Keratinocyte (primary cell): Measurements from ENCODE around the gene IFIT2. TPM values are rescaled to one million over a fixed set of nuclear protein-coding genes. Genes with fewer than 3 reads are reported as not detected.

Source experiments
- DNase-seq: peaks from one replicate; pipeline ENCODE4 v3.0.0-alpha.2; 2011; ENCODE audit warnings: low read depth, missing footprints, low spot score
- FAIRE-seq: peaks from 2 replicates; lab custom pipeline; 2011; peaks lifted over from hg19 to GRCh38; lab: Jason Lieb, UNC
- H2AFZ ChIP-seq: 2 replicates; pipeline ENCODE4 v1.6.0; 2012; ENCODE audit warnings: low read length, control low read depth, inconsistent platforms; ENCODE audit not compliant: control insufficient read depth
- H3K27ac ChIP-seq: 2 replicates; pipeline ENCODE4 v1.5.1; 2011; ENCODE audit warnings: low read length; ENCODE audit not compliant: control insufficient read depth, insufficient read depth
- H3K27me3 ChIP-seq: 3 replicates; pipeline ENCODE4 v1.6.0; 2011; ENCODE audit warnings: low read length; ENCODE audit not compliant: control insufficient read depth, insufficient read depth; ENCODE audit errors: extremely low read depth
- H3K36me3 ChIP-seq, 2 experiments: 2 replicates in 1 of 2; 3 replicates in 1 of 2; pipeline ENCODE4 v1.5.1; 2011; ENCODE audit warnings: low read length in 2 of 2, mild to moderate bottlenecking in 1 of 2; ENCODE audit not compliant: control insufficient read depth in 2 of 2, insufficient read depth in 2 of 2; ENCODE audit errors: extremely low read depth in 1 of 2
- H3K4me1 ChIP-seq: 3 replicates; pipeline ENCODE4 v1.5.1; 2011; ENCODE audit warnings: low read length; ENCODE audit not compliant: control insufficient read depth, insufficient read depth; ENCODE audit errors: extremely low read depth
- H3K4me2 ChIP-seq: 3 replicates; pipeline ENCODE4 v1.6.0; 2011; ENCODE audit warnings: low read depth, low read length; ENCODE audit not compliant: control insufficient read depth, insufficient read depth; ENCODE audit errors: extremely low read depth
- H3K4me3 ChIP-seq, 3 experiments: fragments of 200-600 bp in 1 of 3; sonication (generic) in 1 of 3; 2 replicates in 2 of 3; 3 replicates in 1 of 3; pipeline ENCODE4 v1.5.1; 2011 to 2016; ENCODE audit warnings: low read length in 3 of 3, mild to moderate bottlenecking in 3 of 3, control low read depth in 2 of 3, inconsistent platforms in 1 of 3, low read depth in 1 of 3, mixed read lengths in 1 of 3, mixed run types in 1 of 3, moderate library complexity in 1 of 3; ENCODE audit not compliant: control insufficient read depth in 2 of 3, insufficient read depth in 2 of 3; ENCODE audit errors: extremely low read depth in 1 of 3
- H3K79me2 ChIP-seq: 2 replicates; pipeline ENCODE4 v1.6.0; 2012; ENCODE audit warnings: low read length; ENCODE audit not compliant: control insufficient read depth, insufficient read depth
- H3K9ac ChIP-seq: 3 replicates; pipeline ENCODE4 v1.6.0; 2011; ENCODE audit warnings: low read length; ENCODE audit not compliant: control insufficient read depth, insufficient read depth; ENCODE audit errors: extremely low read depth
- H3K9me1 ChIP-seq: 3 replicates; pipeline ENCODE4 v1.6.0; 2011; ENCODE audit warnings: low read length; ENCODE audit not compliant: control insufficient read depth, insufficient read depth; ENCODE audit errors: extremely low read depth
- H3K9me3 ChIP-seq: 2 replicates; pipeline ENCODE4 v1.5.1; 2012; ENCODE audit warnings: low read depth, low read length; ENCODE audit not compliant: control insufficient read depth
- H4K20me1 ChIP-seq: 3 replicates; pipeline ENCODE4 v1.6.0; 2011; ENCODE audit warnings: low read length; ENCODE audit not compliant: control insufficient read depth, insufficient read depth; ENCODE audit errors: extremely low read depth
- CTCF ChIP-seq, 3 experiments: IDR thresholded peaks in 1 of 3; conservative IDR thresholded peaks in 1 of 3; optimal IDR thresholded peaks in 1 of 3; 2 replicates in 2 of 3; 3 replicates in 1 of 3; pipeline versions ENCODE3 to v1.5.1; 2011; ENCODE audit warnings: low read length in 3 of 3, mild to moderate bottlenecking in 3 of 3, moderate library complexity in 2 of 3, control low read depth in 1 of 3, inconsistent platforms in 1 of 3; ENCODE audit not compliant: insufficient read depth in 2 of 3; ENCODE audit errors: extremely low read depth in 1 of 3
- EZH2 ChIP-seq: IDR thresholded peaks from one replicate; pipeline ENCODE4 v1.6.1; 2012; ENCODE audit warnings: inconsistent platforms, mild to moderate bottlenecking, low read length, moderate library complexity
- dilution Hi-C: fragments of 300-500 bp; cut with MboI; formaldehyde crosslinking; loops from one replicate; pipeline ENCODE4 v1.7.0; 2020; ENCODE audit warnings: low sequenced_read_pairs; ENCODE audit not compliant: extremely low pct_ligation_motif_present
- polyA plus RNA-seq, 5 experiments: library from polyadenylated mRNA; depleted of rRNA in 3 of 5; stranded (reverse) in 3 of 5; stranded (forward) in 1 of 5; unstranded in 1 of 5; fragments of >200 nt; gene quantifications; 1 replicate in 1 of 5; 2 replicates in 3 of 5; 3 replicates in 1 of 5; pipeline versions ENCODE4 v1.2.1 to v1.2.3, GENCODE V29; 2011 to 2012; ENCODE audit warnings: missing spikeins in 2 of 5, low read depth in 1 of 5, low replicate concordance in 1 of 5

Gene IFIT2
- polyA plus RNA-seq, 1 donor (not counting 4 experiments of a cell fraction or from before 2014, with no cell fraction given) = 3.9 TPM

- Histone ChIP-seq H3K36me3 (peaks cover 0 to 3% of the 10 kb centered on the region in 2 experiments), H3K79me2 (no peaks in the 10 kb centered on the region), H3K27ac (no peak overlapping the region), H3K9me3 (no peaks in the 10 kb centered on the region), H3K4me1 (peaks cover 18% of the 10 kb centered on the region), H3K4me2 (no peak overlapping the region), H3K9me1 (no peaks in the 10 kb centered on the region), H3K27me3 (no peaks in the 10 kb centered on the region), H3K9ac (no peak overlapping the region), H2AFZ (no peak overlapping the region), H4K20me1 (no peaks in the 10 kb centered on the region), H3K4me3 (no peak overlapping the region)
- dilution Hi-C loops = no loop called here
- DNase-seq (no peak), FAIRE-seq (no peak)
- TF ChIP-seq EZH2 (no peak), CTCF (optimal IDR thresholded peaks at IDR 0.05 in 1 of 3, IDR thresholded peaks at IDR 0.05 in 1 of 3, conservative IDR thresholded peaks at IDR 0.05 in 1 of 3; ENCODE audit: extremely low read depth in 1 of 3, insufficient read depth in 2 of 3, low read length in 3 of 3) (no peak)
Measured at GRCh38 chr10:89305766-89306433, 4.1 kb downstream of the IFIT2 start.

- no peaks in the 10 kb centered on the region for H3K79me2 ChIP-seq
- H3K27ac ChIP-seq = no peak overlapping the region
- no peak overlapping the region for H3K9ac ChIP-seq
- DNase-seq (no peak), FAIRE-seq (no peak)
- peaks cover 0 to 3% of the 10 kb centered on the region in 2 experiments for H3K36me3 ChIP-seq
- no peak overlapping the region for H3K4me2 ChIP-seq
- no peaks in the 10 kb centered on the region for H3K27me3 ChIP-seq
- no peak for TF ChIP-seq CTCF (optimal IDR thresholded peaks at IDR 0.05 in 1 of 3, IDR thresholded peaks at IDR 0.05 in 1 of 3, conservative IDR thresholded peaks at IDR 0.05 in 1 of 3; ENCODE audit: extremely low read depth in 1 of 3, insufficient read depth in 2 of 3, low read length in 3 of 3)
- no peak for TF ChIP-seq EZH2
- H4K20me1 ChIP-seq = no peaks in the 10 kb centered on the region
- H3K9me1 ChIP-seq = no peaks in the 10 kb centered on the region
- no peak overlapping the region for H2AFZ ChIP-seq
- H3K4me3 ChIP-seq = no peak overlapping the region
- H3K4me1 ChIP-seq = peaks cover 13% of the 10 kb centered on the region
- H3K9me3 ChIP-seq = no peaks in the 10 kb centered on the region
- dilution Hi-C loops = no loop called here
Measured at GRCh38 chr10:89306434-89307268, 4.8 kb downstream of the IFIT2 start.
